ENCODE measurements around the gene SRCIN1. TPM values are rescaled to one million over a fixed set of nuclear protein-coding genes. Genes with fewer than 3 reads are reported as not detected.
A peak's percentile ranks its signal among the peaks of the same experiment; 100 is the strongest.

SRCIN1 gene
- total RNA-seq, 2 experiments from 2014 or later, result 0.72 to 0.73 TPM

DNA sequence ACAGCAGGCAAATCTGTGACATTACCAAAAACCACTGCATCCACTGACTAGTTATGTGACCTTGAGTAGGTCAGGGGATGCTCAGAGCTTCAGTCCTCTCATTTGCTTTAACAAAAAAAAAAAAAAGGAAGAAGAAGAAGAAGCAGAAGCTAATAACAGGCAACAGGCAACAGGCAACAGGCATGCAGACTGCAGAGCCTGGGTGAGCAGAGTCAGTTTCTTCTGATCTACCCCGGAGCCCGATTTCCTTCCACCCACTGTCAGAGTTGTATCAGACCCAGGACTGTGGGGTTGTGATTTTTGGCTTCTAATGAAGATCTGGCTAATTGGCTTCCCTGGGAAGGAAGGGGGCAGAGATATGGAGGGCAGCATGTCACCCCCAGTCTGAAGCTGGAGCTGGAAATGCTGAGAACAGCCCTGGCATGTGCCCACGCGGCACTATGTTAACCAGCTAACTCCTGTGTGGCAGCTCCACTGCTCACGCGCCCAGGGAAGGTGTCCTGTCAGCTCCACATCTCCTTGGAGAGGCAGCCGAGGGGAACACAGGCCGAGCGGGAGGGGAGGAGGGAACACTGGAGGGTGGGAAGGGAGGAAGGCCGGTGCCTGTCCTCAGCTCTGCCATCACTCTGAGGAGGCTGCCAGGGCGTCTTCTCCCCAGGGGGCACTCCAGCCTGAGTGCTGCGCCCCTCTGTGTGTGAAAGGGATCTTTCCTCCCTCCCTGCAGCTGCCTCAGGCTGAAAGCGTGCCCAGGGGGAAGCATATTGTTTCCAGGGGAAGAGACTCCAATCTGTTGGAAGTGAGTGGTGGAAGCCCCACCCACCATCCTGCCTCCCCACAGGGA is 17.6 kb downstream of the SRCIN1 start:
- Mint-ChIP-seq H3K27ac (no peak overlapping the region), H3K36me3 (ENCODE audit: low read depth) (no peaks in the 10 kb centered on the region), H3K27me3 (peaks cover 58% of the 10 kb centered on the region), H3K4me1 (peaks cover 23% of the 10 kb centered on the region), H3K4me3 (no peak overlapping the region), H3K9me3 (ENCODE audit: low read depth) (no peaks in the 10 kb centered on the region)
- no peak for ATAC-seq
- POLR2A ChIA-PET, result no interaction called here
- intact Hi-C loops (cut with DNase I, micrococcal nuclease), result loop anchor here in 1 of 2 experiments (10.0 kb wide), 1 partner anchor 93 kb away; no protein-coding TSS in a partner anchor
- CTCF ChIA-PET, result interaction anchor here (0.7 to 9.5 kb wide), 5 partner anchors 10 to 560 kb away, joined by 3 to 127 read pairs (median 4); partner anchors contain the start of gene SRCIN1
- DNase-seq, result no peak

GRCh38 chr17:38587203-38587602 is 18.5 kb downstream of the SRCIN1 start:
- H3K36me3 Mint-ChIP-seq (ENCODE audit: low read depth), result no peaks in the 10 kb centered on the region
- ChIA-PET POLR2A (no interaction called here), CTCF (interaction anchor here (0.6 to 9.5 kb wide), 5 partner anchors 11 to 61 kb away, joined by 3 to 127 read pairs (median 4); partner anchors contain the start of gene SRCIN1)
- H3K4me1 Mint-ChIP-seq, result peaks cover 19% of the 10 kb centered on the region
- H3K9me3 Mint-ChIP-seq (ENCODE audit: low read depth), result no peaks in the 10 kb centered on the region
- intact Hi-C loops (cut with DNase I, micrococcal nuclease), result loop anchor here in 1 of 2 experiments (10.0 kb wide), 1 partner anchor 92 kb away; no protein-coding TSS in a partner anchor
- H3K27me3 Mint-ChIP-seq, result peaks cover 54% of the 10 kb centered on the region
- DNase-seq, result no peak
- H3K27ac Mint-ChIP-seq, result no peak overlapping the region
- H3K4me3 Mint-ChIP-seq, result no peak overlapping the region
- no peak for ATAC-seq

GRCh38 chr17:38586788-38587187 is 19.0 kb downstream of the SRCIN1 start:
- POLR2A ChIA-PET, result no interaction called here
- CTCF ChIA-PET, result interaction anchor here (0.5 to 9.5 kb wide), 8 partner anchors 17 to 419 kb away, joined by 3 to 127 read pairs (median 4); partner anchors contain the start of gene SRCIN1
- no peak overlapping the region for H3K27ac Mint-ChIP-seq
- ATAC-seq (no peak), DNase-seq (no peak)
- no peaks in the 10 kb centered on the region for H3K9me3 Mint-ChIP-seq (ENCODE audit: low read depth)
- H3K27me3 Mint-ChIP-seq, result peaks cover 55% of the 10 kb centered on the region
- intact Hi-C loops (cut with DNase I, micrococcal nuclease), result loop anchor here in 1 of 2 experiments (10.0 kb wide), 1 partner anchor 92 kb away; no protein-coding TSS in a partner anchor
- H3K36me3 Mint-ChIP-seq (ENCODE audit: low read depth), result no peaks in the 10 kb centered on the region
- peaks cover 15% of the 10 kb centered on the region for H3K4me1 Mint-ChIP-seq
- no peak overlapping the region for H3K4me3 Mint-ChIP-seq

DNA sequence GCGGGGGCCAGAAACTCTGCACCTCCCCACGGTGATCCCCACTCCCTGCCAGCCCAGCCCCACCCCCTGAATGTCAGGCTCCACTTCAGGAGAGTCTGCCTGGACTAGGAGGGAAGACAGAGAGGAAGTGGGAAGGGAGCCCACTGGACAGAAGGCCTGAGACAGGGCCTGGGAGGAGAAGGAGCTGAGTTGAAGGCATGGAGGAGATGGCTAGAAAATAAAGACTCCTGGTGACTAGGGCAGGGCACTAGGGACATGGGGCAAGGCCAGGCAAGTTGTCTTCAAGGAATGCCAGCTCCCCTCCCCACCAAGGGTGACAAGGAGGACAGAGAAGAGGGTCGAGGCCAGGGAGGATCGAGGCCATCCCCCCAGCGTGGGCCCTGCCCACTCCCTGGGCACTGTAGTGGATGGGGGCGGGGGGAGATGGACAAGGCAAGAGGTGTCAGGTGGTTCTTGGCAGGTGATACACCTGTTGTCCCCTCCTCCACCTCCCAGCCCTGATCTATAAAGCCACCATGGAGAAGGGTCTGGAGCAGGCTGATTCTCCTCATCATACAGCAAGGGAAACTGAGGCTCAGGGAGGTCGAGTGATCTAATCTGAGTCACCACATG is 19.7 kb downstream of the SRCIN1 start:
- intact Hi-C loops (cut with DNase I, micrococcal nuclease), result loop anchor here in 1 of 2 experiments (10.0 kb wide), 1 partner anchor 91 kb away; no protein-coding TSS in a partner anchor
- Mint-ChIP-seq H3K4me1 (peaks cover 7% of the 10 kb centered on the region), H3K36me3 (ENCODE audit: low read depth) (no peaks in the 10 kb centered on the region), H3K27me3 (peaks cover 52% of the 10 kb centered on the region), H3K27ac (no peak overlapping the region), H3K9me3 (ENCODE audit: low read depth) (no peaks in the 10 kb centered on the region), H3K4me3 (no peak overlapping the region)
- DNase-seq, result no peak
- no peak for ATAC-seq
- ChIA-PET POLR2A (no interaction called here), CTCF (interaction anchor here (0.6 to 9.5 kb wide), 9 partner anchors 12 to 204 kb away, joined by 3 to 127 read pairs (median 4); no protein-coding TSS in a partner anchor)

- intact Hi-C loops (cut with DNase I, micrococcal nuclease), result loop anchor here in 1 of 2 experiments (10.0 kb wide), 1 partner anchor 90 kb away; no protein-coding TSS in a partner anchor
- H3K27ac Mint-ChIP-seq, result no peak overlapping the region
Measured at GRCh38 chr17:38585056-38585917, 20.5 kb downstream of the SRCIN1 start.

GRCh38 chr17:38584350-38584925 is 21.3 kb downstream of the SRCIN1 start:
- H3K27me3 Mint-ChIP-seq, result peaks cover 60% of the 10 kb centered on the region
- CTCF ChIA-PET, result interaction anchor here (0.6 to 9.5 kb wide), 15 partner anchors 10 to 230 kb away, joined by 3 to 127 read pairs (median 4); no protein-coding TSS in a partner anchor
- DNase-seq (peak; percentile 81), ATAC-seq (peak; percentile 87)
- H3K4me3 Mint-ChIP-seq, result no peak overlapping the region
- intact Hi-C loops (cut with DNase I, micrococcal nuclease), result loop anchor here (1.0 to 10.0 kb wide), 3 partner anchors 26 to 92 kb away; no protein-coding TSS in a partner anchor
- H3K36me3 Mint-ChIP-seq (ENCODE audit: low read depth), result no peaks in the 10 kb centered on the region
- peaks cover 3% of the 10 kb centered on the region for H3K4me1 Mint-ChIP-seq
- no peaks in the 10 kb centered on the region for H3K9me3 Mint-ChIP-seq (ENCODE audit: low read depth)
- POLR2A ChIA-PET, result no interaction called here
- no peak overlapping the region for H3K27ac Mint-ChIP-seq

More at GRCh38 chr17:38585056-38585917, 20.5 kb downstream of the SRCIN1 start:
- peaks cover 3% of the 10 kb centered on the region for H3K4me1 Mint-ChIP-seq
- no peak for DNase-seq
- no peak overlapping the region for H3K4me3 Mint-ChIP-seq
- CTCF ChIA-PET, result interaction anchor here (0.6 to 9.5 kb wide), 12 partner anchors 13 to 1477 kb away, joined by 3 to 127 read pairs (median 5); no protein-coding TSS in a partner anchor
- H3K27me3 Mint-ChIP-seq, result peaks cover 53% of the 10 kb centered on the region
- H3K9me3 Mint-ChIP-seq (ENCODE audit: low read depth), result no peaks in the 10 kb centered on the region
- ATAC-seq, result no peak
- H3K36me3 Mint-ChIP-seq (ENCODE audit: low read depth), result no peaks in the 10 kb centered on the region
- POLR2A ChIA-PET, result no interaction called here

DNA sequence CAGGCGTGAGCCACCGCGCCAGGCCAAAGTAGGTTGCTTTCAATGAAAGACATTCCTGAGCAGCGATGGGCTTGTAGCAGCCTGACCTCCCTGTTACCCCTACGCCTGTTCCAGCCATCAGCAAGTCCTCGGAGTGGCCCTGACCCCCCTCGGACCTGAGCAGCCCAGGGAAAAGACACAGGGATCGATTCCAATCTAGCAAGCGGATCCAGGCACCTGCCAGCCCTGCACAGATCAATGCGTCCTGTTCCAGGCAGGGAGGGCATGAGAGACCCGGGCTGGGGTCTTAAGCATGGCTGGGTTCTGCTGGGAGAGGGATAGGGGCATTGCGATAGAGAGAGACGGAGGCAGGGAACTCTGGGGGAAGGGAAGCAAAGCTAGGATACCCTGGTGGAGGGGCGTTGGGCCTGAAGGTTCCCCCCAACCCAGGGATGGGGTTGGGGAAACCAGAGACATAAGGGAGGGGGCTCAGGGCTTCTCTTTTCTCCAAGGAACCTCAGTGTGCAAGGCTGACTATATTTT is 21.9 kb downstream of the SRCIN1 start:
- no peaks in the 10 kb centered on the region for H3K36me3 Mint-ChIP-seq (ENCODE audit: low read depth)
- peaks cover 60% of the 10 kb centered on the region for H3K27me3 Mint-ChIP-seq
- DNase-seq (no peak), ATAC-seq (no peak)
- intact Hi-C loops (cut with DNase I, micrococcal nuclease), result loop anchor here (1.0 to 10.0 kb wide), 3 partner anchors 26 to 92 kb away; no protein-coding TSS in a partner anchor
- H3K9me3 Mint-ChIP-seq (ENCODE audit: low read depth), result no peaks in the 10 kb centered on the region
- POLR2A ChIA-PET, result no interaction called here
- H3K4me3 Mint-ChIP-seq, result no peak overlapping the region
- no peak overlapping the region for H3K27ac Mint-ChIP-seq
- CTCF ChIA-PET, result interaction anchor here (0.6 to 9.5 kb wide), 15 partner anchors 10 to 229 kb away, joined by 3 to 127 read pairs (median 4); no protein-coding TSS in a partner anchor
- H3K4me1 Mint-ChIP-seq, result peaks cover 3% of the 10 kb centered on the region

- H3K36me3 Mint-ChIP-seq (ENCODE audit: low read depth), result no peaks in the 10 kb centered on the region
- intact Hi-C loops (cut with DNase I, micrococcal nuclease), result loop anchor here in 1 of 2 experiments (10.0 kb wide), 1 partner anchor 88 kb away; no protein-coding TSS in a partner anchor
- no peak overlapping the region for H3K27ac Mint-ChIP-seq
- ChIA-PET POLR2A (no interaction called here), CTCF (interaction anchor here (0.7 to 9.5 kb wide), 7 partner anchors 12 to 91 kb away, joined by 3 to 127 read pairs (median 4); no protein-coding TSS in a partner anchor)
- H3K4me3 Mint-ChIP-seq, result no peak overlapping the region
- ATAC-seq (no peak), DNase-seq (no peak)
- H3K27me3 Mint-ChIP-seq, result peaks cover 56% of the 10 kb centered on the region
- no peaks in the 10 kb centered on the region for H3K9me3 Mint-ChIP-seq (ENCODE audit: low read depth)
- peaks cover 3% of the 10 kb centered on the region for H3K4me1 Mint-ChIP-seq
Measured at GRCh38 chr17:38583176-38583575, 22.6 kb downstream of the SRCIN1 start.

GRCh38 chr17:38582069-38582468 is 23.7 kb downstream of the SRCIN1 start:
- Mint-ChIP-seq H3K36me3 (ENCODE audit: low read depth) (no peaks in the 10 kb centered on the region), H3K27ac (no peak overlapping the region), H3K27me3 (peaks cover 57% of the 10 kb centered on the region), H3K4me3 (no peak overlapping the region), H3K4me1 (peaks cover 3% of the 10 kb centered on the region), H3K9me3 (ENCODE audit: low read depth) (no peaks in the 10 kb centered on the region)
- no peak for DNase-seq
- ATAC-seq, result no peak
- ChIA-PET POLR2A (interaction anchor here (0.6 to 1.6 kb wide), 2 partner anchors 24 to 228 kb away, joined by 6 read pairs; no protein-coding TSS in a partner anchor), CTCF (interaction anchor here (1.0 to 9.5 kb wide), 8 partner anchors 13 to 153 kb away, joined by 3 to 127 read pairs (median 4); no protein-coding TSS in a partner anchor)
- intact Hi-C loops (cut with DNase I, micrococcal nuclease), result loop anchor here in 1 of 2 experiments (10.0 kb wide), 1 partner anchor 87 kb away; no protein-coding TSS in a partner anchor

GRCh38 chr17:38579934-38580333 is 25.8 kb downstream of the SRCIN1 start:
- DNase-seq (peak; percentile 68), ATAC-seq (peak; percentile 56)
- ChIA-PET CTCF (interaction anchor here (9.5 kb wide), 1 partner anchor 23 kb away, joined by 127 read pairs; no protein-coding TSS in a partner anchor), POLR2A (no interaction called here)
- Mint-ChIP-seq H3K4me3 (no peak overlapping the region), H3K36me3 (ENCODE audit: low read depth) (no peaks in the 10 kb centered on the region), H3K9me3 (ENCODE audit: low read depth) (no peaks in the 10 kb centered on the region), H3K27ac (no peak overlapping the region), H3K4me1 (peaks cover 3% of the 10 kb centered on the region), H3K27me3 (peaks cover 60% of the 10 kb centered on the region)
- intact Hi-C loops (cut with DNase I, micrococcal nuclease), result loop anchor here (10.0 kb wide), 2 partner anchors 65 to 85 kb away; no protein-coding TSS in a partner anchor
